GM18520 (cell line): ENCODE measurements around the gene SAXO1.

Experiments
- ATAC-seq: cut with Tn5 transposase; IDR thresholded peaks from one replicate; pipeline ENCODE4 v1.9.1; 2021; ENCODE audit not compliant: unreplicated experiment

Gene SAXO1

GRCh38 chr9:18920141-18921084 lies 112.6 kb downstream of the SAXO1 start:
- ATAC-seq, result no peak

- no peak for ATAC-seq
Observed at GRCh38 chr9:18911714-18912342, 121.2 kb downstream of the SAXO1 start.

- ATAC-seq, result no peak
Observed at GRCh38 chr9:18910916-18911315, 122.1 kb downstream of the SAXO1 start.

- ATAC-seq, result no peak
Observed at GRCh38 chr9:18910435-18910834, 122.6 kb downstream of the SAXO1 start.

DNA sequence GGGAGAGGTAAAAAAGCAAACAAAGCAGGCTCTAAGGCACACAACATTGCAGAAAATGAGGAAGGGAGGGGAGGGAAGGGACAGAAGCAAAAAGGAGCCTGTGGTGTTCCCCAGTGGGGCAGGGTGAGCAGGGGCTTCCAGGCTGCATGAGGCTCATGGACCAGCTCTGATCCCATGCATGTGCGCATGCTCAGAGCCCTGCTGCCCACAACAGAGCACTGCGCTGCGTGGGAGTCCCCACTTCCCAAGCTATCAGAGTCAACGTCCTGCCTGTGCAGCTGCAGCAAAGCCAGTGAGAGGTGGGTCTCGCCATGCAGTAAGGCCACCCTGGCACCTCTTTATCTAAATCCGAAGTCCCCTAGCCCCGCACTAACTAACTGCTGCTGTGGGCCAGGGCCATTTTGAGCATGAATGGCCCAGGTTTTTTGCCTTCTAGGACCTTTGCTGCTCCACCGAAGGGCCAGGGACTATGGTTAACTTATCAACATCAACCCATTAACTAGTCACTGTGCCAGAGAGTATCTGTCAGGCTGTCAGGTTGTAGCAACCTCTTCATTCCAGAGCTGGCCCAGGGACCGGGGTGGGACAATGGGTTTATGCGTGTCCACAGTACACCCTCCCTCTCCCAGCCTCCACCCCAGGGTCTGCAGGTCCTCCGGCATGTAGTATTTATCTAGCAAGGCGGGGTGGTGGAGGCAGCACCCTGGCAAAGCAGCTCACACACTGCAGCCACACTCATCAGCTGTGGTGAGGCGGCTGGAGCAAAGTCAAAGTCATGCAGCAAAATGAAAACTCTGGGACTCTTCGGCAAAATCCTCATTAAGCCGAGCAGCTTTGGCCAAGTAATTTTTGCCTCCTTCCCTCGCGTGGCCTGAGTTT lies 123.6 kb downstream of the SAXO1 start:
- ATAC-seq, result no peak

DNA sequence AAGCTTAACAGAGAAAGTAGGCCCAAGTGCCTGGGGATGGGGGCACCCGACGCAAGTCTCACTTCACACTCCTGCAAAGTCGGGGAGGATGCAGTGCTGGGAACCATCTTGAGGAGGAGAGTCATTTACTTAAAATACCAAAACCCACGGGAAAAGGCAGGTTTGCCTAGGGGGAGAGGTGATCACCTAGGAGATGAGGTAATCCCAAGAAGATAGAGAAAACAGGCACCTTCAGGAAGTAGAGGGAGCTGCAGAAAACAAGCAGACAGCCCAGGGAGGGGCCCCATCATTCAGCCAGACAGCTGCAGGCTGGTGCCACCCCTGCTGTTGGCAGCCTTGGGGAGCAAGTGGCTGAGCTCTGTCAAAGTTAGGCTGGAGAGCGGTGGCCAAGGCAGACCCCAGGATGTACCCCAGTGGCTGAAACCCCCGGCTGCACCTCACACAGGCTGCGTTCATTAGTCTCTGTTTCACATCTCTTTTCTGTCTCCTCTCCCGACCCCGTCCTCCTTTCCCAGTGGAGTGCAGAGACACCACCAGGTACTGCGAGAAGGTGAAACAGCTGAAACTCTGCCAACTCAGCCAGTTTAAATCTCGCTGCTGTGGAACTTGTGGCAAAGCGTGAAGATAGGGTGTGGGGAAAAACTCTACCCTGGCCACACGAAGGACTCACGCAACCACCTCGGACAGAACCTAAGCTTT lies 124.9 kb downstream of the SAXO1 start:
- ATAC-seq, result no peak

DNA sequence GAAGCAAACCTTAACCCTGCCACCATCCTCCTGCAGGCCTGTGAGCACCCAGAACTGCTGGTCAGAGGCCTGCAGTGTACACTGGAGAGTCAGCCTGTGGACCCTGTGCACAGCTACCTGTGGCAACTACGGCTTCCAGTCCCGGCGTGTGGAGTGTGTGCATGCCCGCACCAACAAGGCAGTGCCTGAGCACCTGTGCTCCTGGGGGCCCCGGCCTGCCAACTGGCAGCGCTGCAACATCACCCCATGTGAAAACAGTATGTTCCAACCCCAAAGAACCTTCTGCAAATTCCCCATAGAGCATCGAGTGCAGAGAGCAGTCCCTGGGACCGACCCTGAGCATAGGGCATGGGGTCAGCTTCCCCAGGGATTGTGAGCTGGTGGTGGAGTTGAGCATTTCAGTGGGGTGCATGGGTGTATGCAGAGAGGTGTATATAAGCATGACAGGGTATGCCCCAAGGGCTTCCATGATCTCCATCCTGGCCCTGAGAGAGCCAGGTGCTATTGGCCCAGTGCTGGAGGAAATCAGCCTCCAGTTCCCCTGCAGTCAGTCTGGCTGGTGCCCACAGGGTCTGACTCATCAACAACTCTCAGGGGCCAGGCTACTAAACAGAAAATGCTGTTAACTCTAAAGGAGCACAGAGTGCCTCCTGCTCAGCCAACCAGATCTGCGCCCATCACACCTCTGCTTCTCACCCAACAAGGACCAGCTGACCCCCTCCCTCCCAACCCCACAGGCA lies 126.2 kb downstream of the SAXO1 start:
- ATAC-seq, result peak; percentile 67

DNA sequence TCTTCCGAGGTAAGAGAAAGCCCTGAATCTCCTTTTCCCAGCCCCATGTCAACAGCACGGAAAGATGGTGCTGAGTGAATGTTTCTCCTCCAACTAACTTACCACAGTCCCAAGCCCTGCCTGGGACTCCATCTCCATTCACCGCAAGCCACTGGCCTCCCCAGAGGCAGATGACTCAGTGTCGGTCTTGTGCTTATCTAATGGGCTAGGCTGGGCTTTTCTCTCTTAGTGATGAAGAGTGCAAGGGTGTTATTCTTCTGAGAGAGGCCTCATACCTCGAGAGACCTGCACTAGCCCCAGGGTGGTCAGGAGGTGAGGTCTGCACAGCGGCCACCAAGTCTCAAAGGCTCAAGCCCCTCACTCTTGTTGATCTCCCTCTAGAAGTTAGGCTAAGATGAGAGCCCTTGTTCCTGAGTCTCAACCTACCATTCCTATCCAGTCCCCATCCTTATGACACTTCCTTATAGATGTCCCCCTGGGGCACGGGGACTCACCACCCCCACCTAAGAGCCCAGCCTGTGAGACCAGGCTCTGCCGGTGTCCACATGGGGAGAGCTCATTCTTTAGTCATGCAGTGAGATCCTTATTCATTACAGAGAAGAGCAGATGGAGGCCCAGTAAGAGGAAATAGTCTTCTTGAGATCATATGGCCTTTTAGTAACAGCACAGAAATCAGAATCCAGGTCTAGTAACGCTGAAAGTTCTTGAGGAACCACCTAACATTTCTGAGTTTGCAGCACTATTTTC lies 127.0 kb downstream of the SAXO1 start:
- ATAC-seq, result no peak

DNA sequence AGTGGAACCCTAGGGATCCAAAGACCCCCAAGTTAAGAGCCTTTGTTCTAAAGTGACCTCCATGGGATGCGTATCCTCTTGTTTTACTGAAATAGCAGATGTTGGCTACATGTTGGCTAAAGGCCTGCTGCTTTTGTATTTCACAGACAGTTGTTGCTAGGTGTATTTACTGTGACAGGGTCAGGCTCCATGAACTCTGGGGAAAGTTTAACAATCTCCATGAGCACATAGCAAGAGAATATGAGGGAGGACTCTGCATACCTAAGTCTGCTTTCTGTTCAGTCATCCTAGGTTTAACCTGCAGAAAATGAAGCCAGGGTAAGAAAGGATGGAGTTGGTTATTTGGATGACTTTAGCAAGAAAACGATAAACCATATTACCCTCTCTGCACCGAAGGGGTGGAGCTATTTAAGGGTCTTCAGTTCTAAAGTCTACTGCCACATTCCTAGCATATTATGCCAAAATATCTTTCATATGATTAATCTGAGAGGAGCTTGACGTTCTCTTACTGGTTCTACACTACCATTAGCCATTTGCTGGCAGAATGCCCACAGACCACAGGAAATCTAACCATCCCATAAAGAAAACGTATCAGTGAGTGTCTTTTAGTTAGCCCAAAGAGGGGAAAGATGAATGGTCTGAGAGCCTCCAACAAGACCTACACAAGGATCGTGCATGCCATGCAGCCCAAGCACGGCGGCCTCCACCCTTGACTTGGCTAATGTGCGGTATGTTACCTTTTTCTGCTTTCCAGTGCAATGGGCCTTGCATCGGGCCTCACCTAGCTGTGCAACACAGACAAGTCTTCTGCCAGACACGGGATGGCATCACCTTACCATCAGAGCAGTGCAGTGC lies 127.8 kb downstream of the SAXO1 start:
- no peak for ATAC-seq

DNA sequence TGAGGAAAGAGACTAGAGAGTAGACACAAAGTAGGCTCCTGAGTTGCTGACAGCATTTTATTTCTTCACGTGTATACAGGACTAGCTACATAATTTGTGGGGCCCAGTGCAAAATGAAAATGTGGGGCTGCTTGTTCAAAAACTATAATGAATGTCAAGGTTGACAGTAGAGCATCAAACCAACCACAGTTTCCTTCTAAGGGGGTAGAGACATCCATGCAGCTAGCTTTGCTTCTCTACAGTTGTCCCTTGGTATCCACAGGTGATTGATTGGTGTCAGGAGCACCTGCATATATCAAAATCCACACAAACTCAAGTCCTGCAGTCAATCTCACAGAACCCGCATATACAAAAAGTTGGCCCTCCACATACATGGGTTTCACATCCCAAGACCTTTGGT lies 129.6 kb downstream of the SAXO1 start:
- no peak for ATAC-seq

- no peak for ATAC-seq
Observed at GRCh38 chr9:18896531-18897179, 136.4 kb downstream of the SAXO1 start.

DNA sequence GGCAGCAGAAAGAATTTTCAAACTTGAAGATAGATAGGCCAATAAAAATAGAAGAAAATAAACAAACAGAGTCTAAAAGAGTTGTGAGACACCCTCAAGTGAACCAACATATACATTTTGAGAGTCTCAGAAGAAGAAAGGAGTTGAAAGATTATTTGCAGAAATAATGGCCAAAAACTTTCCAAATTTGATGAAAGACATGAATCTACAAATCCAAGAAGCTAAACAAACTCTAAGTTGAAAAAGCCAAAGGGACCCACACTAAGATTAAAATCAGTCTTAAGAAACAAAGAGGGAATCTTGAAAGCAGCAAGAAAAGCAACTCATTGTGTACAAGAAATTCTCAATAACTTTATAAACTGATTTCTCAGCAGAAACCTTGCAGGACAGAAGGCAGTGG lies 137.0 kb downstream of the SAXO1 start:
- ATAC-seq, result no peak

GRCh38 chr9:18893491-18893890 lies 139.5 kb downstream of the SAXO1 start:
- no peak for ATAC-seq

GRCh38 chr9:18893046-18893445 lies 140.0 kb downstream of the SAXO1 start:
- no peak for ATAC-seq

DNA sequence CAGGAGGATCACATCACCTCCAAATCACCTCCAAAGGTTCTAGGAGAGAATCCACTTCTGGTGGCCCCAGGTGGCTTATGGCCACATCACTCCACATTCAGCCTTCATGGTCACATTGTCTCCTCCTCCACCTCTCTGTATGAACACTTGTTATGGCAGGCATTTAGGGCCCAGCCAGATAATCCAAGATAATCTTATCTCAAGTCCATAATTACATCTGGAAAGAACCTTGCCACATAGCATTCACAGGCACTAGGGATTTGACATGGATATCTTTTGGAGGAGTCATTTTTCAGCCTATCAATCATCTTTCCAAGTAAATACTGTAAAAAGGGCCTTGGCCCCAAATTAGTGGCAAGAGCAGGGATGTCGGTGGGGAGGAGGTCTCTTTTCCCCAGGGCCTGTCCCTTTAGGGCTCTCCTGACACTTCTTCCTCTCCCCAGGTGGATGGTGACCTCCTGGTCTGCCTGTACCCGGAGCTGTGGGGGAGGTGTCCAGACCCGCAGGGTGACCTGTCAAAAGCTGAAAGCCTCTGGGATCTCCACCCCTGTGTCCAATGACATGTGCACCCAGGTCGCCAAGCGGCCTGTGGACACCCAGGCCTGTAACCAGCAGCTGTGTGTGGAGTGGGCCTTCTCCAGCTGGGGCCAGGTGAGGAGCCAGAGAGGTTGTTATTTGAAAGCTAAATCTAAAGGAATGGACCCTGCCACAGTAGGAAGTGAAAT lies 140.9 kb downstream of the SAXO1 start:
- ATAC-seq, result no peak

DNA sequence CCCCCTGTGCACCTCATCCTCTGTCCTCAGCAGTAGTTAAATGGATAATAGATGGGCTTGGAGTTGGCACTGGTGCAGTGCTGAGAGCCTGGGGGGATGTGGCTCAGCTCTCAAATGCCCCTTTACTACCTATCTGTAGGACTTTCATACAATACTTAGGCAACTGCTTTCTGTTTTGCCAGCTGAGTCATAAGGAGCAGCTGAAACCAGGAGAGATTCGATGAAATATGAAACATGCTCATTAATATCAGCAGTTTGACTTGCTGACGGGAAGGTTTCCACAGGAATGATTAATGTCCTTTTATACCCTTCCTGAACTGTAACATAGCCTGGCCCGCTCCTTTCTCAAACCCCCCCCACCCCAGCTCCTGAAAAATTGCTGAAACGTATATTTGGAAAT lies 142.6 kb downstream of the SAXO1 start:
- ATAC-seq, result peak; percentile 57

GRCh38 chr9:18889550-18889949 lies 143.5 kb downstream of the SAXO1 start:
- ATAC-seq, result no peak
